Panc1 (cell line): ENCODE data around the gene TECPR1. TPM values are rescaled to one million over a fixed set of nuclear protein-coding genes. Genes with fewer than 3 reads are reported as not detected.

Source experiments
- ATAC-seq: fragments of 200-7000 bp; cut with Tn5 transposase; 2 replicates; pipeline ENCODE4 v1.9.1; 2020; ENCODE audit warnings: mild to moderate bottlenecking, moderate library complexity
- BruUV-seq: library from RNA; stranded (reverse); fragments of 400-500 nt; replicated peaks from 2 replicates; lab custom pipeline; 2021; lab: Mats Ljungman, UMichigan
- CTCF ChIA-PET: fragments of 300-600 bp; sonication (Branson Sonifier 250); formaldehyde crosslinking; loops from one replicate; lab custom pipeline; 2022; ENCODE audit warnings: antibody characterized with exemption; lab: Charles Lee
- POLR2A ChIA-PET: fragments of 300-600 bp; sonication (Branson Sonifier 250); formaldehyde crosslinking; loops from one replicate; lab custom pipeline; 2022; ENCODE audit warnings: antibody characterized with exemption; lab: Charles Lee
- DNase-seq: peaks from one replicate; pipeline ENCODE4 v3.0.0-alpha.2; 2010; ENCODE audit warnings: low read depth, low spot score
- H3K27ac ChIP-seq: 2 replicates; pipeline ENCODE4 v1.5.1; 2011; ENCODE audit warnings: mild to moderate bottlenecking, low read length, inconsistent platforms
- H3K27me3 ChIP-seq: fragments of 200-500 bp; sonication (Bioruptor generic); 2 replicates; pipeline ENCODE4 v1.6.0; 2014; ENCODE audit warnings: low read length, inconsistent platforms; ENCODE audit not compliant: control insufficient read depth, insufficient read depth
- H3K36me3 ChIP-seq: fragments of 200-500 bp; sonication (Bioruptor generic); 2 replicates; pipeline ENCODE4 v1.5.1; 2014; ENCODE audit warnings: inconsistent platforms, mild to moderate bottlenecking, low read length, moderate library complexity; ENCODE audit not compliant: control insufficient read depth, insufficient read depth
- H3K4me1 ChIP-seq: 2 replicates; pipeline ENCODE4 v1.5.1; 2011; ENCODE audit warnings: inconsistent platforms, mild to moderate bottlenecking, low read length, moderate library complexity; ENCODE audit not compliant: control insufficient read depth, insufficient read depth
- H3K4me3 ChIP-seq, 2 experiments: 2 replicates each; pipeline ENCODE4 v1.5.1; 2011 to 2012; ENCODE audit warnings: low read depth in 2 of 2, low read length in 2 of 2, mild to moderate bottlenecking in 2 of 2, inconsistent platforms in 1 of 2, moderate library complexity in 1 of 2
- H3K9me3 ChIP-seq: fragments of 200-500 bp; sonication (Bioruptor generic); 2 replicates; pipeline ENCODE4 v1.5.1; 2014; ENCODE audit warnings: low read depth, mild to moderate bottlenecking, inconsistent platforms, low read length, moderate library complexity; ENCODE audit not compliant: control insufficient read depth, insufficient read depth
- POLR2AphosphoS5 ChIP-seq: IDR thresholded peaks from 2 replicates; pipeline ENCODE4 v1.6.1; 2012; ENCODE audit warnings: mild to moderate bottlenecking, low read depth, low read length, moderate library complexity
- REST ChIP-seq, 2 experiments: IDR thresholded peaks; 2 replicates each; pipeline ENCODE4 v1.6.1; 2011 to 2012; ENCODE audit warnings: low read depth in 2 of 2, control low read depth in 1 of 2, low read length in 1 of 2, mild to moderate bottlenecking in 1 of 2, moderate library complexity in 1 of 2; ENCODE audit not compliant: insufficient read depth in 1 of 2
- TCF7L2 ChIP-seq: IDR thresholded peaks from 2 replicates; pipeline ENCODE4 v1.6.1; 2011; ENCODE audit warnings: mild to moderate bottlenecking, low read depth, low read length, inconsistent platforms
- in situ Hi-C: cut with HindIII; loops from 2 replicates; pipeline ENCODE4 v1.10.0; 2016; ENCODE audit warnings: low sequenced_read_pairs, low pct_unique_long_range_greater_than_20kb
- intact Hi-C: fragments of 100-400 bp; cut with micrococcal nuclease; formaldehyde crosslinking; loops from one replicate; pipeline ENCODE4 v1.10.0; 2022; ENCODE audit not compliant: unreplicated experiment
- total RNA-seq: library from RNA; stranded (reverse); gene quantifications from one replicate; pipeline ENCODE4 v1.2.1, GENCODE V29; 2021; ENCODE audit not compliant: unreplicated experiment
- TF ChIP-seq, protein P1 (sequence below): fragments of 450-650 bp; IDR thresholded peaks from 2 replicates; pipeline ENCODE4 v1.5.1; 2017; ENCODE audit warnings: mild to moderate bottlenecking

Gene TECPR1
- total RNA-seq, 1 experiment from 2014 or later: 21.0 TPM

DNA sequence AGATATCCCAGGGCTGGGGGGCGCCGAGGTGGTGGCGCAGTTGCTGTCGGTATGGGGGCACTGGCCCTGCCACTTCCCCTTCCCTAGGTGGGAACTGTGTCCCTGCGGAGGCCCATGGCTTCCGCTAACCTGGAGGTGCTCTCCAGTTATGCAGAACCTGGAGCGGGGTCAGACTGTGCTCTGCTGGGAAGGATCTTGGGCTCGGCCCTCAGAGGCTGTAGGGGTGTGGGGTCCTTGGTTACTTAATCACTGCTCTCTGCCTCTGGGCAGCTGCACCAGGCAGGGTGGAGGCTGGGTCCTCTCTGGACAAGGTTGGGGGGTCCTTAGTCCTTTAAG lies 31.8 kb upstream of the TECPR1 start:
- 0 out of 2 replicates have a peak, but pooled peaks have one; percentile 4 for TF ChIP-seq POLR2AphosphoS5
- TF ChIP-seq, protein P1, sequence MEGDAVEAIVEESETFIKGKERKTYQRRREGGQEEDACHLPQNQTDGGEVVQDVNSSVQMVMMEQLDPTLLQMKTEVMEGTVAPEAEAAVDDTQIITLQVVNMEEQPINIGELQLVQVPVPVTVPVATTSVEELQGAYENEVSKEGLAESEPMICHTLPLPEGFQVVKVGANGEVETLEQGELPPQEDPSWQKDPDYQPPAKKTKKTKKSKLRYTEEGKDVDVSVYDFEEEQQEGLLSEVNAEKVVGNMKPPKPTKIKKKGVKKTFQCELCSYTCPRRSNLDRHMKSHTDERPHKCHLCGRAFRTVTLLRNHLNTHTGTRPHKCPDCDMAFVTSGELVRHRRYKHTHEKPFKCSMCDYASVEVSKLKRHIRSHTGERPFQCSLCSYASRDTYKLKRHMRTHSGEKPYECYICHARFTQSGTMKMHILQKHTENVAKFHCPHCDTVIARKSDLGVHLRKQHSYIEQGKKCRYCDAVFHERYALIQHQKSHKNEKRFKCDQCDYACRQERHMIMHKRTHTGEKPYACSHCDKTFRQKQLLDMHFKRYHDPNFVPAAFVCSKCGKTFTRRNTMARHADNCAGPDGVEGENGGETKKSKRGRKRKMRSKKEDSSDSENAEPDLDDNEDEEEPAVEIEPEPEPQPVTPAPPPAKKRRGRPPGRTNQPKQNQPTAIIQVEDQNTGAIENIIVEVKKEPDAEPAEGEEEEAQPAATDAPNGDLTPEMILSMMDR: no peak
- Histone ChIP-seq H3K4me3 (peak overlapping the region; percentile 89 to 90), H3K36me3 (peaks cover 4% of the 10 kb centered on the region), H3K27ac (peak overlapping the region; percentile 98), H3K4me1 (peaks cover 43% of the 10 kb centered on the region), H3K9me3 (no peaks in the 10 kb centered on the region), H3K27me3 (no peaks in the 10 kb centered on the region)
- ChIA-PET CTCF (no interaction called here), POLR2A (no interaction called here)
- peak; percentile 2 for ATAC-seq
- in situ Hi-C loops (loop anchor here (25.0 kb wide), 1 partner anchor 103 kb away; no protein-coding TSS in a partner anchor), intact Hi-C loops (no loop called here)
- no TSS peak for BruUV-seq
- DNase-seq: no peak

GRCh38 chr7:98283127-98283886 lies 31.3 kb upstream of the TECPR1 start:
- Histone ChIP-seq H3K27ac (peak overlapping the region; percentile 98), H3K27me3 (no peaks in the 10 kb centered on the region), H3K4me1 (peaks cover 48% of the 10 kb centered on the region), H3K4me3 (peak overlapping the region; percentile 89 to 90), H3K36me3 (peaks cover 2% of the 10 kb centered on the region), H3K9me3 (no peaks in the 10 kb centered on the region)
- ChIA-PET POLR2A (no interaction called here), CTCF (no interaction called here)
- no peak for ATAC-seq
- in situ Hi-C loops (loop anchor here (25.0 kb wide), 1 partner anchor 104 kb away; no protein-coding TSS in a partner anchor), intact Hi-C loops (no loop called here)
- BruUV-seq: no TSS peak
- DNase-seq: no peak
- TF ChIP-seq, protein P1: no peak
- TF ChIP-seq TCF7L2 (no peak), REST (IDR thresholded peaks at IDR 0.05; ENCODE audit: insufficient read depth in 1 of 2, low read depth in 2 of 2, low read length in 1 of 2) (no peak), POLR2AphosphoS5 (no peak)
